Activated T-cell treated with anti-CD3 and anti-CD28 coated beads for 24 hours (primary cell): ENCODE results near the gene SIGLEC15.

Experiments
- DNase-seq: peaks from one replicate; pipeline ENCODE4 v3.0.0-alpha.2; 2020; ENCODE audit warnings: low read depth

The SIGLEC15 gene

DNA sequence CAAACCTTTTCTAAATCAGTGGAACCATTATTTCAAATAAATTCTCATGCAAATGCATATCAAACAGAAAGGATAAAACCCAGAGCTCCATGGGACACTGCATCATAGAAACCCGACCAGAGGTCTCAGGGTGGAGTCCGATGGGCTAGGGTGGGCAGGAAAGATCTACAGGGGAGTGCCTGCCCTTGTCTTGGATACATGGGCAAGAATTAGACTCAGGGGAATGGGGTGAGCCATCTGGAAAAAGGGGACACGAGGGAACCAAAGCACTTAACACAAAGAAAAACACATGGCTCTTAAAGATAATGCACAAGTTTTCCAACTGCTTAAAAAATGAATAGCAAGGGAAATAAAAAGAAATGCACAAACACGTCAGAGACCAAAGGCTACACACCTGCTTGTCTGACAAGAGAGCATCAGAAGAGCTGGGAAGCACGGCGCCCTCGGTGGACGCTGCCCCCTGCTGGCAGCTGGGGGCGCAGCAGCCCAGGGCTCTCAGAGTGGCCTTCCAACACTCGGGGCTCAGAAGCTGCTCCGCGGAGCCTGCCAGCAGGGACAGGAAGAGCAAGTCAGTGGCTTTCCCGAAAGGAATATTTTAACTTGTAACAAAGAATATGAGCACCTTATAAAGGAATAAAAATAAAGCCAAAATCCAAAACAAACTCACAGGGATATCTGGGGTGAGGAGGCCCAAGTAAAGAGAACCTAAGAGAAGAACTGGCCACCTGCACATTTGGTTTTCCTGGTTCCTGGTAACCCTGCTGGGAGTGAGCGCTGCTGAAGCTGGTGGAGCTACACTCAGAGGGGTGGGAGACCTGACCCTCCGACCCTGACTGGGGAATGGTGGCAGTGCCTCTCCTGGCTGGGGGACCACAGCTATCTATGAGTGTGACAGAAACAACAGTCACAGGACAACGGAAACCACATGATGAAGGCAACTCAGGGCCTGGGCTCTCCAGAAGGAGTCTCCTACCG lies 54.5 kb downstream of the SIGLEC15 start:
- DNase-seq: peak; percentile 62

GRCh38 chr18:45880876-45881558 lies 55.5 kb downstream of the SIGLEC15 start:
- no peak for DNase-seq

DNA sequence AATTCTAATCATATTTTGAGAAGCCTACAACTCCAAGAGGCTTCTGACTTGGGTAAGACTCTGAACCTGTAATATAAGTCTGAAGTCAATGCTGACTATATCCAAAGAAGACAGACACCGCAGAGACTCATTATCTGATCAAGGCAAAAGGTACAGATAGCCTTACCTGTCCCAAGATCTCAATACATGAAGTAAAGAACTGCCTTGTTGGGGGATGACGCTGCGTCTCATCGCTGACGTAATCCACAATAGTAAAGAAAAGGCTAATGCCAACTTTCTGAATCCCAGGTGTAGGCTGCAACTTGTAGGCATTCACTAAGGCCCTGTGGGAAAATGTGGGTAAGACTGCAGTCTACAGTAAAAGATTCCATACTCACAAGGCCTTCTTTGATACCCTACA lies 62.1 kb downstream of the SIGLEC15 start:
- DNase-seq: no peak

DNA sequence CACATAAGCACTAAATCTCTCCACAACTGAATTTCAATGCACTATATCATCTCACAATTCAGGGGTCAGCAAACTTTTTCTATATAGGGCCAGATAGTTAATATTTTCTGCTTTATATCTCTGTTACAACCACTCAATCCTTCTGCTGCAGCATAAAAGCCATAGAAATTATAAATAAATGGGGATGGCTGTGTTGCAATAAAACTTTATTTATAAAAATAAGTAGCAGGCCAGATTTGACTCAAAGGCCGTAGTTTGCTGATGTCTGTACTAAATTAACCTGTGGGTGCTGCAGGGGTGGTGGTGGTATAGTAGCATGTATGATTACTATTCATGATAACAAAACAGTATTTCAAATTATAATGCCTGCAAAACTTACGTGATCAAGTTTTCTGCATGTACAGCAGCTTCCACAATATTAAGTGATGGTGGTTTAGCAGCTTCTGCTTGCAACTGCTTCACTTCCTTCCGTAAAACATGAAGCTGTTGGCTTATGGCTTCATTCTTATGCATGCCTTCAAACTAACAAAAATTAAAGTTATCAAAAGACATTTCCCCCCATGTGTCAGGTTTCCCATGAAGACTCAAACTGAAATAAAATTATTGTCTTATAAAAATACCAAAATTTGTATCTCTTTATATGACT lies 64.1 kb downstream of the SIGLEC15 start:
- DNase-seq: no peak

- no peak for DNase-seq
These were observed 65.1 kb downstream of the SIGLEC15 start for GRCh38 chr18:45890606-45891005.

DNA sequence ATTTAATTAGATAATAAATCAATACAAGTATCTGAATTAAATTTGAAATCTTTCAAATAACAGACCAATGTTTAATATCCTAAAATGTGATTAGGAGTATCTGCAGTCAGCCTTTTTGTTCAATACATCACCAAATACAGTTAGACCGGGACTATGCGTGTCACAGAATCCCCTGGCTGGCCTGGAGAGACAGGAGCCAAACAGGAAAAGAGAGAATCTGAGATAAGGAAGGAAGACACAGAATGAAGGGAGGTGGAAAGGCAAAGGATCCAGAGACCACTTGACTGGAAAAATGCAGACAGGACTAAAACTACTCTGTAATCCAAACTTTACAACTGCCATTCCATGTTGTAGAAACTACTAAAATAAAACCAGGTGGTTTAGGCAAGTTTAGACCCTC lies 66.3 kb downstream of the SIGLEC15 start:
- DNase-seq: no peak
